GM18867 (cell line): Measurements from ENCODE around the gene ABCA4.

Experiments used
- ATAC-seq: cut with Tn5 transposase; IDR thresholded peaks from one replicate; pipeline ENCODE4 v1.9.1; 2021; ENCODE audit warnings: mild to moderate bottlenecking, moderate library complexity; ENCODE audit not compliant: unreplicated experiment

The ABCA4 gene

GRCh38 chr1:94124538-94124937 is 3.6 kb upstream of the ABCA4 start:
- no peak for ATAC-seq

- ATAC-seq: no peak
These were observed 1.4 kb upstream of the ABCA4 start for GRCh38 chr1:94122201-94122970.

GRCh38 chr1:94121411-94121821 is 468 bp upstream of the ABCA4 start:
- ATAC-seq: no peak

- ATAC-seq: no peak
These were observed 412 bp downstream of the ABCA4 start for GRCh38 chr1:94120570-94120901.

- ATAC-seq: no peak
These were observed 965 bp downstream of the ABCA4 start for GRCh38 chr1:94119796-94120569.

- ATAC-seq: no peak
These were observed 1.6 kb downstream of the ABCA4 start for GRCh38 chr1:94119306-94119705.

GRCh38 chr1:94118471-94118870 is 2.5 kb downstream of the ABCA4 start:
- ATAC-seq: no peak

- no peak for ATAC-seq
These were observed 2.9 kb downstream of the ABCA4 start for GRCh38 chr1:94118013-94118412.

GRCh38 chr1:94117259-94117851 is 3.6 kb downstream of the ABCA4 start:
- no peak for ATAC-seq

GRCh38 chr1:94115900-94116436 is 5.0 kb downstream of the ABCA4 start:
- no peak for ATAC-seq

- no peak for ATAC-seq
These were observed 5.6 kb downstream of the ABCA4 start for GRCh38 chr1:94115254-94115899.

GRCh38 chr1:94113589-94114226 is 7.2 kb downstream of the ABCA4 start:
- no peak for ATAC-seq

GRCh38 chr1:94111879-94112278 is 9.1 kb downstream of the ABCA4 start:
- ATAC-seq: peak; percentile 95

- ATAC-seq: no peak
These were observed 9.8 kb downstream of the ABCA4 start for GRCh38 chr1:94110946-94111740.

- no peak for ATAC-seq
These were observed 10.8 kb downstream of the ABCA4 start for GRCh38 chr1:94110021-94110761.

- no peak for ATAC-seq
These were observed 11.5 kb downstream of the ABCA4 start for GRCh38 chr1:94109478-94109877.

GRCh38 chr1:94107141-94107540 is 13.8 kb downstream of the ABCA4 start:
- no peak for ATAC-seq

- no peak for ATAC-seq
These were observed 14.2 kb downstream of the ABCA4 start for GRCh38 chr1:94106716-94107115.

- ATAC-seq: peak; percentile 63
These were observed 14.9 kb downstream of the ABCA4 start for GRCh38 chr1:94105957-94106529.
